Kidney (tissue), 14 donors: Measurements from ENCODE around the gene GSK3A. TPM values are rescaled to one million over a fixed set of nuclear protein-coding genes. Genes with fewer than 3 reads are reported as not detected.

Experiments used
- DNase-seq, 5 donors: peaks; one replicate each; pipeline ENCODE4 v3.0.0-alpha.2; 2013 to 2020
- FAIRE-seq: peaks from 2 replicates; lab custom pipeline; 2012; peaks lifted over from hg19 to GRCh38; lab: Jason Lieb, UNC
- H3K27ac ChIP-seq, 2 donors: one replicate each; pipeline ENCODE4 v1.7.0; 2013; ENCODE audit warnings: low read depth in 2 of 2, low read length in 2 of 2, inconsistent platforms in 1 of 2
- H3K27me3 ChIP-seq: one replicate; pipeline ENCODE4 v1.7.1; 2013; ENCODE audit warnings: low read length, inconsistent platforms; ENCODE audit not compliant: control insufficient read depth, insufficient read depth
- H3K36me3 ChIP-seq, 3 donors: one replicate each; pipeline versions ENCODE4 v1.7.0 to v1.7.1; 2013; ENCODE audit warnings: low read length in 3 of 3, control low read depth in 1 of 3, inconsistent platforms in 1 of 3; ENCODE audit not compliant: insufficient read depth in 3 of 3, control insufficient read depth in 2 of 3
- H3K4me1 ChIP-seq, 3 donors: one replicate each; pipeline versions ENCODE4 v1.7.0 to v1.7.1; 2013; ENCODE audit warnings: low read length in 3 of 3, inconsistent platforms in 1 of 3, low read depth in 1 of 3; ENCODE audit not compliant: control insufficient read depth in 2 of 3, insufficient read depth in 2 of 3
- H3K4me3 ChIP-seq, 3 donors: one replicate each; pipeline versions ENCODE4 v1.7.0 to v1.8.1; 2013; ENCODE audit warnings: low read length in 3 of 3, control low read depth in 1 of 3, inconsistent platforms in 1 of 3
- H3K9ac ChIP-seq, 3 donors: one replicate each; pipeline versions ENCODE4 v1.7.0 to v1.7.1; 2013; ENCODE audit warnings: low read length in 3 of 3, control low read depth in 1 of 3, inconsistent platforms in 1 of 3
- H3K9me3 ChIP-seq, 3 donors: one replicate each; pipeline versions ENCODE4 v1.7.0 to v1.7.1; 2013; ENCODE audit warnings: low read length in 3 of 3, control low read depth in 1 of 3, inconsistent platforms in 1 of 3; ENCODE audit not compliant: control insufficient read depth in 2 of 3, insufficient read depth in 1 of 3
- intact Hi-C: fragments of 100-400 bp; cut with DNase I; formaldehyde crosslinking; loops from one replicate; pipeline ENCODE4 v1.11.1; 2022
- polyA plus RNA-seq: library from polyadenylated mRNA; stranded (reverse); fragments of 350-450 nt; fragmentation: Illumina TruSeq; extraction: RNeasy Lipid Tissue Mini Kit (QIAGEN cat#74804); gene quantifications from one replicate; pipeline ENCODE4 v1.2.3, GENCODE V29; 2014; ENCODE audit warnings: low read depth, low replicate concordance; ENCODE audit not compliant: insufficient read depth
- total RNA-seq: library from RNA; stranded (reverse); fragmentation: NEBNext Ultra II Directional; extraction: Animal tissue kit (Norgen Biotek cat#: 25700); gene quantifications from one replicate; pipeline ENCODE4 v1.2.1, GENCODE V29; 2021
- TF ChIP-seq, protein P1 (sequence below): IDR thresholded peaks from 3 replicates; pipeline ENCODE4 v1.5.1; 2012; ENCODE audit warnings: mild to moderate bottlenecking, moderate library complexity, borderline replicate concordance; ENCODE audit not compliant: insufficient read depth; ENCODE audit errors: extremely low read depth
- donor health status: control.
- donor health status: control.
- donor health status: control.
- donor health status: control.
- donor health status: control.
- donor health status: DM: yes; HTN: yes; CAD: no.
- donor health status: Normal renal cell carcinoma (clear cell type).

Gene GSK3A
- total and polyA plus RNA-seq, 2 donors from 2014 or later: 39.2 to 57.3 TPM

DNA sequence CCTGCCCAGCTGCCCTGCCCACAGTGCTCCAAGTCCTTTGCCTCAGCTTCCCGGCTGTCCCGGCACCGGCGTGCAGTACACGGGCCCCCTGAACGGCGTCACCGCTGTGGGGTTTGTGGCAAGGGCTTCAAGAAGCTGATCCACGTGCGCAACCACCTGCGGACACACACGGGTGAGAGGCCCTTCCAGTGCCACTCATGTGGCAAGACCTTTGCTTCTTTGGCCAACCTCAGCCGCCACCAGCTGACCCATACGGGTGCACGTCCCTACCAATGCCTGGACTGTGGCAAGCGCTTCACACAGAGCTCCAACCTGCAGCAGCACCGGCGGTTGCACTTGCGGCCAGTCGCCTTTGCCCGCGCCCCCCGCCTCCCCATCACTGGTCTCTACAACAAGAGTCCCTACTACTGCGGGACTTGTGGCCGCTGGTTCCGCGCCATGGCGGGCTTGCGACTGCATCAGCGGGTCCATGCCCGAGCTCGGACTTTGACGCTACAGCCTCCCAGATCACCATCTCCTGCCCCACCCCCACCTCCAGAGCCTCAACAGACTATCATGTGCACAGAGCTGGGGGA is 16.6 kb downstream of the GSK3A start:
- no peaks in the 10 kb centered on the region for H3K9me3 ChIP-seq
- peaks cover 0 to 37% (median 26%) of the 10 kb centered on the region in 3 donors for H3K36me3 ChIP-seq
- H3K27ac ChIP-seq: no peak overlapping the region
- TF ChIP-seq, protein P1, sequence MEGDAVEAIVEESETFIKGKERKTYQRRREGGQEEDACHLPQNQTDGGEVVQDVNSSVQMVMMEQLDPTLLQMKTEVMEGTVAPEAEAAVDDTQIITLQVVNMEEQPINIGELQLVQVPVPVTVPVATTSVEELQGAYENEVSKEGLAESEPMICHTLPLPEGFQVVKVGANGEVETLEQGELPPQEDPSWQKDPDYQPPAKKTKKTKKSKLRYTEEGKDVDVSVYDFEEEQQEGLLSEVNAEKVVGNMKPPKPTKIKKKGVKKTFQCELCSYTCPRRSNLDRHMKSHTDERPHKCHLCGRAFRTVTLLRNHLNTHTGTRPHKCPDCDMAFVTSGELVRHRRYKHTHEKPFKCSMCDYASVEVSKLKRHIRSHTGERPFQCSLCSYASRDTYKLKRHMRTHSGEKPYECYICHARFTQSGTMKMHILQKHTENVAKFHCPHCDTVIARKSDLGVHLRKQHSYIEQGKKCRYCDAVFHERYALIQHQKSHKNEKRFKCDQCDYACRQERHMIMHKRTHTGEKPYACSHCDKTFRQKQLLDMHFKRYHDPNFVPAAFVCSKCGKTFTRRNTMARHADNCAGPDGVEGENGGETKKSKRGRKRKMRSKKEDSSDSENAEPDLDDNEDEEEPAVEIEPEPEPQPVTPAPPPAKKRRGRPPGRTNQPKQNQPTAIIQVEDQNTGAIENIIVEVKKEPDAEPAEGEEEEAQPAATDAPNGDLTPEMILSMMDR: no peak
- FAIRE-seq (no peak), DNase-seq (peak in 1 of 5 donors; percentile 68)
- no peak overlapping the region for H3K9ac ChIP-seq
- intact Hi-C loops: no loop called here
- no peak overlapping the region for H3K4me3 ChIP-seq
- H3K27me3 ChIP-seq: no peaks in the 10 kb centered on the region
- H3K4me1 ChIP-seq: peaks cover 0 to 7% (median 0%) of the 10 kb centered on the region in 3 donors

DNA sequence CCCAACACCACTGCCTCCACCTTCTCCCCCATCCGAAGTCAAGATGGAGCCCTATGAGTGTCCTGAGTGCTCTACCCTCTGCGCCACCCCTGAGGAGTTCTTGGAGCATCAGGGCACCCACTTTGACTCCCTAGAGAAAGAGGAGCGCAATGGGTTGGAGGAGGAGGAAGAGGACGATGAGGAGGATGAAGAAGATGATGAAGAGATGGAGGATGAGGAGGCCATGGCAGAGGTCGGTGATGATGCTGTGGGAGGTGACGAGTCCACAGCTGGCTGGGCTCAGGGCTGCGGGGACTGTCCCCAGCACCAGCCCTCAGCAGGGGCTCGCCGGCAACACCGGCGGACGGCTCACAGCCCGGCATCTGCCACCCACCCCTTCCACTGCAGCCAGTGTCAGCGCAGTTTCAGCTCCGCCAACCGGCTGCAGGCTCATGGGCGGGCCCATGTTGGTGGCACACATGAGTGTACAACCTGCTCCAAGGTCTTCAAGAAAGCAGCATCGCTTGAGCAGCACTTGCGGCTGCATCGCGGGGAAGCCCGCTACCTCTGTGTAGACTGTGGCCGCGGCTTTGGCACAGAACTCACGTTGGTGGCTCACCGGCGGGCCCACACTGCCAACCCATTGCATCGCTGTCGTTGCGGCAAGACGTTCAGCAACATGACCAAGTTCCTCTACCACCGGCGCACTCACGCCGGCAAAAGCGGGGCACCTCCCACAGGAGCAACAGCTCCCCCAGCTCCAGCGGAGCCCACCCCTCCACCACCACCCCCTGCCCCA is 17.3 kb downstream of the GSK3A start:
- TF ChIP-seq, protein P1: no peak
- Histone ChIP-seq H3K9me3 (no peaks in the 10 kb centered on the region), H3K36me3 (peaks cover 0 to 37% (median 22%) of the 10 kb centered on the region in 3 donors), H3K27me3 (no peaks in the 10 kb centered on the region), H3K4me3 (no peak overlapping the region), H3K9ac (no peak overlapping the region), H3K27ac (no peak overlapping the region), H3K4me1 (peaks cover 0 to 9% (median 0%) of the 10 kb centered on the region in 3 donors)
- intact Hi-C loops: no loop called here
- no peak for FAIRE-seq
- peak in 1 of 5 donors; percentile 69 for DNase-seq

DNA sequence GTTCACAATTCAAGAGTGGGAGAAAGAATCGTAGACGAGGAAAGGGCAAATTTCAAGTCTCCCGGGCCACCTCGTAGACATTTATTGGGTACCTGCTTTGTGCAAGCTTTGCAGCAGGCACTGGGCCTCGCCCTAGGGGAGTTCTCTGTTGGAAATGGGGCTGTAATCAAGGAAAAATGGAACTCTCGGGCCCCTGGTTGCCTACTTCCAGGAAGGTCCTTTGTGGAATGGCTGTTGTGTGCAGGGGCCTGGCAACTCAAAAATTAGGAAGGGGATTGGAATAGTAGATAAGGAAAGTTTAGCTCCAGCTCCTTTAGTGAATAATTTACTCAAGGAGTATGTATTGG is 21.7 kb downstream of the GSK3A start:
- peaks cover 0 to 12% (median 5%) of the 10 kb centered on the region in 3 donors for H3K36me3 ChIP-seq
- H3K9me3 ChIP-seq: no peaks in the 10 kb centered on the region
- DNase-seq (no peak), FAIRE-seq (no peak)
- peak overlapping the region in 2 of 3 donors; percentile 58 to 81 for H3K9ac ChIP-seq
- intact Hi-C loops: no loop called here
- H3K4me1 ChIP-seq: peaks cover 3 to 21% (median 11%) of the 10 kb centered on the region in 3 donors
- H3K27ac ChIP-seq: no peak overlapping the region
- TF ChIP-seq, protein P1: no peak
- H3K4me3 ChIP-seq: peak overlapping the region; percentile 71 to 81 (median 75)
- no peaks in the 10 kb centered on the region for H3K27me3 ChIP-seq
